GM18508 (cell line): ENCODE data around the gene ITGAE.

Source experiments
- ATAC-seq: cut with Tn5 transposase; IDR thresholded peaks from one replicate; pipeline ENCODE4 v1.9.1; 2021; ENCODE audit warnings: moderate number of reproducible peaks; ENCODE audit not compliant: insufficient read depth, unreplicated experiment

The ITGAE gene

GRCh38 chr17:3762922-3763776 is 37.8 kb downstream of the ITGAE start:
- no peak for ATAC-seq

DNA sequence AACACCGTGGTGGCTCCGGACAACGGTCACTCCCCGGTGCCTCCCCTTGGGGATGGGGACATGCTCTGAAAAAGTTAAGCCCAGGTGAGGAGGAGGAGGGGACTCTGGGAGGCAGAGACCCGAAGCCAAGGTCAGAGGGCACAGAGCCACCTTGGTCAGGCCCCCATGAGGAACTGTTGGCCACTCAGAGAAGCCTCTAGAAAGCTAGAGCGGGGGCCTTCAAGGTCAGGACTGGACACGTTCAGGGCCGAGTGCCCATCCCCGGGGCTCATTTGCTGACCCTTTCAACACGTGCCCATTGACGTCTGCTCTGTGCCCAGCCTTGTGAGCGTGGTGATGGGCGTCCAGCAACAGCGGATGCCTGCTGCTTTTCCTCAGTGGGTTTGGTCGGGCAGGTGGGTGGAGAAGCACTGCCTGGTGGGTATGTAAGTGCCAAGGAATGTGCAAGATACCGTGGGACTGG is 39.0 kb downstream of the ITGAE start:
- ATAC-seq = no peak

DNA sequence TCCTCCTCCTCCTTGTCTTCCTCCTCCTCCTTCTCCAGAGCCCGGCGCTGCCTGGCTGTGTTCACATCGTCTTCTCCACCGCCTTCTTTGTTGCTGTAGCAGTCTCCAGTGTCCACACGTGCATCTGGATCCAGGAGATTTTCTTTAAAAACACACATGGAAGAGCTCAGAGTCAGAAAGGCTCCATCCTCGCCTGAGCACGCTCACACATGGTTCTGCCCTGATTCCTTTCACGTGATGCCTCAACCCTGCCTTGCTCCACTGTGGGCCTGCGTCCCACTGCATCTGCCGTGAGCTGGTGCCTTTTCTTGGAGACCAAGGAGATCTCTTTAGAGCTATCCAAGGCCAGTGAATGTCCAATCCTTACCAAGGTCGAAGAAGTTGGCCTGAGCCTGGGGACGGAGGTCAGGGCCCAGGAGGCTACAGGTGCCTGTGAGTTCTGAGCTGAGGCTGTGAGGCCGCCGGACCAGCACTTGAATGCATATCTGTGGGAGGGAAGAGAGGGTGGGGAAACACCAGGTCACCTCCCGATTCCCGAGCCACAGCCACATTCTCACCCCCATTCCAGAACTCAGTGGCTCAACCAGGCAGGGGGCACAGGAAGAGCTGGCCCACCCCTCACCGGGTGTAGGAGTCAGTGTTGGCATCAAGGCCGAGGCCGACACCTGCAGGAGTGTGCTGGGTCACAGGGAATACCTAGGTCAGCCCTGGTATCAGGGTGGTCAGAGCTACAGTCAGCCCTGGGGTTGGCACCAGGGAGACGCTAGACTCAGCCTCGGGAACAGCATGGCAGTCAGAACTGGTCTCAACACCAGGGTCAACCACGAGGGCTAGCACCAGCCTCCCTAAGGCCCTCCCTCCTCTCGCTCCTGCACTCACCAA is 39.7 kb downstream of the ITGAE start:
- no peak for ATAC-seq

DNA sequence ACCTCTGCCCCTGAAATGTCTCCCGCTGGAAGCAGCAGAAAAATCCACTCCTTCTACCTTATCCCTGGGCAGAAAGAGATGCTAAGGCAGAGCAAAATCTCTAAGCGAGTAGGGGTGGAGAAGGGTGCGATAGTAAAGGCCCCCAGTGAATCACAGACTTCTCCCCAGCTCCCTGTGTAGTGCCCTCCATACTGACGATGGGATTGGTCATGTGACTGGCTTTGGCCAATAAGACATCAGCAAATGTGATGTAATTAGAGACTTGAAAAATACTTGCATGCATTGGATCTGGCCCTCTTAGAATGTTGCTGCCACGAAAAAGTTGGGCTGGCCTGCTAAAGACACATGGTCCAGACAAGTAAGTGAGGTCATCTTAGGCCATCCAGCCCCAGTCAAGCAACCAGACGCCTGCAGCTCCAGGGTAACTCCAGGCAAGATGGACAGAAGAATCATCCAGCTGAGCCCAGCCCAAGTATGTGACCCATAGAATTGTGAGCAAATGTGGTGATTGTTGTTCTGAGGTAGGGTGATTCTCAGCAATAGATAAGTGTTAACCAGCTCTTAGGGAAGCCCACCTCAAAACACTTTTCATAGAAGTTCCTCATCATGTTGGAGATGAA is 41.3 kb downstream of the ITGAE start:
- ATAC-seq = no peak

DNA sequence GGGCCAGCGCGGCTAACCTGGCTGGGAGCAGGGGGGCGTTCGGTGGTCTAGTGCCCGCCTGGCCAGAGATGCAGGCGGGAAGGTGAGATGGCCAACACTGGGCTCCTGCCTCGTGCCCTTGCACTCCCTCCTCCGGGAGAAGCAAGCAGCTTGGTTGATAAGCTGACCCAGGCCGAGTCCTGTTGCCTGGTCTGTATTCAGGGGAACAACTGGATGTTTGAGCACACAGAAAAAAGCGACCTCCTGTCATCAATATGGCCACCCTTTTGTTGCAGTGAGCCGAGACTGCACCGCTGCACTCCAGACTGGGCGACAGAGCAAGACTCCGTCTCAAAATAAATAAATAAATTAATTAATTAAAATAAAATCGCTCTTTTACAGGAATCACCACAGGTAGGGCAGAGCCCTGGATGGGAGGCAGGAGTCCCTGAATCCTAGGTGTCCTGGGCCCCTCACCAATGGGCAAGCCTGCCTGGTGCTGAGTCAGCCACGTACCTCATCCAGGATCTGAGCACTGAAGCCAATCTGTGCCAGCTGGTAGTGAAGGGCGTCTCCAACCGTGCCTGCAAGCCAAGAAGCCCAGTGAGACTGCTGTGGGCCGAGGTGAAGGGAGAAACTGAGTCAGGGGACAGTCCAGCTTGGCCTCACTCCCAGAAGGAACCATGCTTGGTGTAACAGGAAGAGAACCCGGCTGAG is 45.5 kb downstream of the ITGAE start:
- ATAC-seq = no peak

- ATAC-seq = no peak
Measured at GRCh38 chr17:3754458-3755334, 46.3 kb downstream of the ITGAE start.

GRCh38 chr17:3754066-3754457 is 46.9 kb downstream of the ITGAE start:
- ATAC-seq = no peak

GRCh38 chr17:3753624-3754023 is 47.4 kb downstream of the ITGAE start:
- ATAC-seq = no peak

- ATAC-seq = no peak
Measured at GRCh38 chr17:3751836-3752235, 49.2 kb downstream of the ITGAE start.

- no peak for ATAC-seq
Measured at GRCh38 chr17:3750926-3751325, 50.1 kb downstream of the ITGAE start.

DNA sequence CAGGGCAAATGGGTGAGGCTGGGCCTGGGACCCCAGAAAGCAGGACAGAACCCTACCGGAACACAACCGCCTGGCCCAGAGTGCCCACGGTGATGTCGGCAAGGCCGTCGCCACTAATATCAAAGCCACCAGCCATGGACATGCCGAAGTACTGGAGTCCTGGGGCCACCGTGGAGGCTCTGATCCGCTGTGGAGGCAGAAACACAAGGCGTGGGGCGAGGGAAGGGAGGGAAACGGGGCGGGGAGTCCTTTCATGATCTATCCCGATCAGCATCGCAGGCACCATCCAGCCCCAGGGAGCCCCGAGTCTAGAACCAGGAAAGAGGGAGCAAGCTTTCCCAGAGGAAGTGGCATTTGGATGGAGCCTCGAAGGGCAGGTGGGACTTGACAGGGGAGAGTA is 50.7 kb downstream of the ITGAE start:
- ATAC-seq = no peak

DNA sequence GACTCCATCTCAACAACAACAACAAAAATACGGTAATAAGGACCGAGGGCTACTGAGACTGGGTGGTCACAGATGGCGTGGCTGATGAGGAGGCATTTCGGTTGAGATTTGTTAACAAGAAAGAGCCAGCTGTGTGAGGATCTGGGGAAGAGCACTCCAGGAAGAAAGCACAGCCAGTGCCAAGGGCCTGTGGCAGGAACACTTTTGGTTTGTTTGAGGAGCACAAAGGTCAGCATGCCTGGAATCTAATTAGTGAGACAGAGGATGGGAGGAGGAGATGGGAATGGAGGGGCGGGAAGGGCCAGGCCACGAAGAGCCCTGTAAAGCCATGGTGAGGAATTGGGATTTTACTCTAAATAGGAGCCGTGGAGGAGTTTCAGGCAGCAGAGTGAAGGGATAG is 52.4 kb downstream of the ITGAE start:
- ATAC-seq = no peak

GRCh38 chr17:3747805-3748204 is 53.2 kb downstream of the ITGAE start:
- ATAC-seq = no peak

- no peak for ATAC-seq
Measured at GRCh38 chr17:3745071-3745470, 55.9 kb downstream of the ITGAE start.

- ATAC-seq = no peak
Measured at GRCh38 chr17:3744014-3744413, 57.0 kb downstream of the ITGAE start.

GRCh38 chr17:3740611-3741073 is 60.3 kb downstream of the ITGAE start:
- no peak for ATAC-seq

DNA sequence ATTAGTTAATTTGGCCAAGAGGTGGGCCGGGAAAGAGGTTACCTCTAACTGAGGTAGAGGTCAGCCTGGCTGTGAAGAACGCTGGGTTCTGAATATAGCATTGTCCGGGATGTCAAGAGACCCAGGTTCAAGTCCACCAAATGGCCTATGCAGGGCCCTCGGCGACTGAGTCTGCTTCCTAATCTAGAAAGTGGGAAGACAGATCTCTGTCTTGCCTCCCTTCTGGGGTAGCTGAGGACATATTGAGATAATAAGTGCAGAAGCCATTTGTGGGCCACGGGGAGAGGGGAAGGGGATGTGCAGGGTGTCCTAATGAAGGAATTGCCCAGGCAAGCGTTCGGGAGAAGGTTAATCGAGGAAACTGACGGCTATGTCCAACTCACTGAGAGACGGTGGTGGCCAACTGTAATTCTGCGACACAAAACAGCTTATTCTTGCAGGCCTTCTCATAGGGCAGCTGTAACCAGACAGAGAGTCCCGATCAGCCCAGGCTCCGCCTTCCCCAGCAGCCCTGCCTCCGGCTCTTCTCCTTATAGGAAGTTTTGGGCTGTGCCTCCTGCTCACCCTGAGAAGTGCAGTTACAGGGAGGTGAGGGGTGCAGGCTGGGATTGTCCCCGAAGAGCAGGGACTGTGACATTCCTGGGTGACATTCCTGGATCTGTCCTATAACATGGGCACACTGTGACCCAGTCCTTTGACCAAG is 61.4 kb downstream of the ITGAE start:
- no peak for ATAC-seq

- no peak for ATAC-seq
Measured at GRCh38 chr17:3738562-3739295, 62.3 kb downstream of the ITGAE start.
